IPS-20b (cell line): Measurements from ENCODE around the gene NPAS3.

Experiments
- H3K27ac ChIP-seq: one replicate; pipeline ENCODE4 v1.5.1; 2013; ENCODE audit warnings: low read length
- H3K27me3 ChIP-seq: 2 replicates; pipeline ENCODE4 v1.6.1; 2013; ENCODE audit warnings: mild to moderate bottlenecking, low read length, inconsistent platforms; ENCODE audit not compliant: insufficient read depth
- H3K36me3 ChIP-seq: 2 replicates; pipeline ENCODE4 v1.6.1; 2013; ENCODE audit warnings: low read depth, mild to moderate bottlenecking, inconsistent platforms, low read length, moderate library complexity; ENCODE audit not compliant: insufficient read depth
- H3K4me1 ChIP-seq: 2 replicates; pipeline ENCODE4 v1.6.1; 2013; ENCODE audit warnings: mild to moderate bottlenecking, control low read depth, inconsistent platforms, low read length, moderate library complexity; ENCODE audit not compliant: insufficient read depth
- H3K4me3 ChIP-seq: 2 replicates; pipeline ENCODE4 v1.5.1; 2013; ENCODE audit warnings: mild to moderate bottlenecking, low read length, inconsistent platforms
- H3K9ac ChIP-seq: 2 replicates; pipeline ENCODE4 v1.6.1; 2013; ENCODE audit warnings: low read depth, mild to moderate bottlenecking, inconsistent platforms, low read length, moderate library complexity
- H3K9me3 ChIP-seq: 2 replicates; pipeline ENCODE4 v1.6.1; 2013; ENCODE audit warnings: mild to moderate bottlenecking, low read depth, low read length, inconsistent platforms; ENCODE audit not compliant: insufficient read depth

Gene NPAS3

DNA sequence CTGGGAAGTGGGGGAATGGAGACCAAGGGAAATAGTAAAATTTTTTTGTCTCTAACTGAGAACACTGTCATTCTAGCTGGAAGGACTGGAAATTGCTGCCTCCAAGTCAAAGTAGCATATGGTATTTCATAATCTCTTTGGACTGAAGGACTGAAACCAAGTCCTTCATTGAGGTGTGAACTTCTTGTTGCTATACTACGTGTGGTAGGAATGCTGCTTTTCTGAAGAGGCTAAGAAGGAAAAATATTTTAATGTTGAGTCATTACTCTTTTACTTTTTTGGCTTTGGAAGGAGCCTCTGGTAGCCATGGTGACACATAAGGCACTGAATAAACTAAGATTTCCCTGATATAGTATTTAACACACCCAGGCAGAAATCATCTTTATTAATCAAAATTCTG is 465.4 kb downstream of the NPAS3 start:
- no peaks in the 10 kb centered on the region for H3K4me1 ChIP-seq
- H3K27ac ChIP-seq = no peak overlapping the region

GRCh38 chr14:33404964-33405574 is 466.4 kb downstream of the NPAS3 start:
- Histone ChIP-seq H3K27ac (no peak overlapping the region), H3K27me3 (no peaks in the 10 kb centered on the region), H3K9ac (no peak overlapping the region), H3K4me1 (no peaks in the 10 kb centered on the region), H3K36me3 (no peaks in the 10 kb centered on the region), H3K4me3 (no peak overlapping the region), H3K9me3 (peaks cover 78% of the 10 kb centered on the region)

More for the DNA sequence above, 465.4 kb downstream of the NPAS3 start:
- Histone ChIP-seq H3K27me3 (no peaks in the 10 kb centered on the region), H3K4me3 (no peak overlapping the region), H3K36me3 (no peaks in the 10 kb centered on the region), H3K9ac (no peak overlapping the region), H3K9me3 (peaks cover 78% of the 10 kb centered on the region)

GRCh38 chr14:33406766-33407165 is 468.1 kb downstream of the NPAS3 start:
- Histone ChIP-seq H3K27me3 (no peaks in the 10 kb centered on the region), H3K4me3 (no peak overlapping the region), H3K9me3 (peaks cover 71% of the 10 kb centered on the region), H3K9ac (no peak overlapping the region), H3K36me3 (no peaks in the 10 kb centered on the region), H3K27ac (no peak overlapping the region), H3K4me1 (no peaks in the 10 kb centered on the region)

DNA sequence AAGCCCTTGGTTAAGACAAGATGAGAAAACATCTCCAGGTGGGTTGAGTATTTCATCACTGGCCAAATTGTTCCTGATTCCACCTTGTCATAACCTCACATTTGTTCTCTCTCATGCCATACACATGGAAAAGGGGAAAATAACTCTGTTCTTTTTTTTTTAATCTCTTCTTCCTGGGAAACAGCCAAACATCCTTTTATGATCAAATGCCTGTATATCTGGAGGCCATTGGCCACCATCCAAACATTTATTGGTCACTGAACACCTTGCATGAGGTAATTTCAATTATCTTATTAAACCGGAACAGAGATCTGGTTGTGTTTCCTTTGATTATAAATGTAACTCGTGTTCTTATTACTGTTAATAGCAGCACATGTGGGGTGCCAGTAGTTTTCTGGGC is 469.6 kb downstream of the NPAS3 start:
- Histone ChIP-seq H3K36me3 (no peaks in the 10 kb centered on the region), H3K9me3 (peaks cover 56% of the 10 kb centered on the region), H3K27me3 (no peaks in the 10 kb centered on the region), H3K4me1 (no peaks in the 10 kb centered on the region), H3K27ac (no peak overlapping the region), H3K9ac (no peak overlapping the region), H3K4me3 (no peak overlapping the region)

- Histone ChIP-seq H3K4me3 (no peak overlapping the region), H3K9ac (no peak overlapping the region), H3K27me3 (no peaks in the 10 kb centered on the region), H3K9me3 (peaks cover 14% of the 10 kb centered on the region; the same call in 1 of the 2 replicates), H3K36me3 (no peaks in the 10 kb centered on the region), H3K27ac (no peak overlapping the region), H3K4me1 (peaks cover 3% of the 10 kb centered on the region; the same call in 1 of the 2 replicates)
These were observed 473.8 kb downstream of the NPAS3 start for GRCh38 chr14:33412450-33412849.

DNA sequence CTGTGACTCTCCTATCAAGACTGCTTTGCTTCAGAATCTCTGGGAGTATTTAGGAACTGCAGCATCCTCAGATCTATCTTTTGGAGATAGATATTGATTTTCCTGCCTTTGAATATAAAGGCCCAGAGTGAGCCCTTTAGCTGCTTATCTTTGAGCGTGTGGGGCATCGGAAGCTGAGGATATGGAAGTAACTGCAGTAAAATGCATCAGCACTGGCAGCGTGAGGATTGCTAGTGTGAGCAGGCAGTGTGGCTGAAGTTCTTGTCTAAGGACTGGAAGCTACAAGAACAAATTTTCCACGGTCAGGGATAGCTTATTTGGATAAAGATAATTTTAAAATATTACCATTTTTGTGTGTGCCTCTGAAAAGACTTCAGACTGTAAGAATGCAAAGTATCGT is 474.7 kb downstream of the NPAS3 start:
- Histone ChIP-seq H3K36me3 (no peaks in the 10 kb centered on the region), H3K27ac (no peak overlapping the region), H3K9me3 (peaks cover 5% of the 10 kb centered on the region; the same call in 1 of the 2 replicates), H3K4me3 (no peak overlapping the region), H3K9ac (no peak overlapping the region), H3K27me3 (no peaks in the 10 kb centered on the region), H3K4me1 (peaks cover 3% of the 10 kb centered on the region; the same call in 1 of the 2 replicates)

DNA sequence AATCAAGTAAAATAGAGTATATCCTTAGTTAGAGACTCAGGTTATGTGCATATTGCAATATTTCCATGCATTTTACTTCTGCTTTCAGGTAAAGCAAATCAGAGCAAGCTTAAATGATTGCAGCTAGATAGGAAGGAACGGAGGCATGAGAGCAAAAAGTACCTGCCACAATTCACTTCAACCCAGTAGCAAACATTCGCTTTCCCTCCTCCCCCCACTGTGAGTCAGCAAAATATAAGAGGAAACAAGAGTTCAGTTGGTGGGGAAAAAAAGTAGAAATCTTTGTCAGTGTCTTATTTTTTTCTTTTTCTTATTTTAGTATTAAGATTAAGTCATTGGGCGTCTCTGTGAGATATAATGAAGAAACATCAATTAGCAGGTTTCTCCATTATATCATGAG is 475.4 kb downstream of the NPAS3 start:
- H3K9me3 ChIP-seq = no peaks in the 10 kb centered on the region
- no peak overlapping the region for H3K4me3 ChIP-seq
- no peak overlapping the region for H3K27ac ChIP-seq
- H3K27me3 ChIP-seq = no peaks in the 10 kb centered on the region
- H3K4me1 ChIP-seq = peaks cover 3% of the 10 kb centered on the region; the same call in 1 of the 2 replicates
- no peak overlapping the region for H3K9ac ChIP-seq
- no peaks in the 10 kb centered on the region for H3K36me3 ChIP-seq

DNA sequence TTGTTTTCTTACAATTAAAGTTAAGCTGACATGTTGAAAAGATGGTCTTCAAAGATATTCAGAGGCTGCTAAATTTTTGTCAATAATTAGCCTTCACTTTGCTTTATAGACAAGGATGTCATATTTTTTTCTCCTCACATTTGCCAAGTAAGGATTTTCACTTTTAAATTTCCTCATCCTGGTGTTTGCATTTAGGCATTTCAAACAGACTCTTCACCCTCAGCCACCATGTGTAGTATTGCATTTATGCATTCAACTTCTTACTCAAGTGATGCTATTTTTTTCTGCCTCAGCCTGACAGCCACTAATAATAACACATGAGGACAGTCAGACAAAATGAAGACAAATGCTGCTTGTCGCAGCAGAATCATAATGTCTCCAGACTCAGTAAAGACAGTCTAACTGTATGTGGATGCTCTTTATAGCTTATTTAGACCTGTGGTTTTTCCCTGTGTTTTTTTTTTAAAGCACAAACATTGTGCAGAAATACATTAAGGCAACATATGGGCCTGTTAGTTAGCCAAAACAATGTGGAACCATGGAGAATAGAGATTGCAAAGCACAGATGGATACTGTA is 481.5 kb downstream of the NPAS3 start:
- H3K27ac ChIP-seq = no peak overlapping the region
- no peak overlapping the region for H3K9ac ChIP-seq
- no peaks in the 10 kb centered on the region for H3K9me3 ChIP-seq

DNA sequence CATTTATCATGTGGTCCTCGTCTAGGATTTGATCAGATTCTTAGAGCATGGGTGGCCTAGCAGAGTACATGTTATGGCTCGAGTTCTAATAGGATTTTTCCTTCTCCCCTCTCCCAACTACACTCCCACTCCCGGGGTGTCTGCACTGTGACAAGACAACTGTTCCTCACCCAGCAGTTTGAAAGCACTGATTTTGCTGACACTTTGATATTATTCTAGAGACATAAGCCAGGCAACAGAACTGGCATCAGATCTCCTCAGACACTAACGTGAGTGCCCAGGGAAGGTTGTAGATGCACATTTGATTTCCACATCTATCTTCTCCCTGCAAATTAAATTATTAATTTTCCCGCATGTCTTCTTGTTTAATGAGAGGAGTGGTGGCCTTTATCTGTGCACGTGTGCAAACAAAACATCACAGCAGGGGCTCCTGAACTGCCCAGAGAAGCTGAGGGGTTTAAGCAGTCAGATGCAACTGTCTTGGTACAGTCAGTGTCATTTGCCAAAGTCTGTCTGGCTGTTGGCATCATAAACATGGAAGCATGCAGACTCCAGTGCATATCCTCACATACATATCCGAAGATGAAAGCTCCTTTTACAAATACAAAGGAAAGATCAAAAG is 491.8 kb downstream of the NPAS3 start:
- no peak overlapping the region for H3K4me3 ChIP-seq
- H3K9me3 ChIP-seq = no peaks in the 10 kb centered on the region
- no peak overlapping the region for H3K9ac ChIP-seq
- no peaks in the 10 kb centered on the region for H3K27me3 ChIP-seq
- H3K4me1 ChIP-seq = no peaks in the 10 kb centered on the region
- no peaks in the 10 kb centered on the region for H3K36me3 ChIP-seq
- H3K27ac ChIP-seq = no peak overlapping the region

More for the DNA sequence above, 481.5 kb downstream of the NPAS3 start:
- H3K4me3 ChIP-seq = no peak overlapping the region
- H3K36me3 ChIP-seq = no peaks in the 10 kb centered on the region
- H3K4me1 ChIP-seq = no peaks in the 10 kb centered on the region
- no peaks in the 10 kb centered on the region for H3K27me3 ChIP-seq

GRCh38 chr14:33432407-33433023 is 493.8 kb downstream of the NPAS3 start:
- Histone ChIP-seq H3K9me3 (no peaks in the 10 kb centered on the region), H3K27ac (no peak overlapping the region), H3K27me3 (no peaks in the 10 kb centered on the region), H3K4me3 (no peak overlapping the region), H3K36me3 (no peaks in the 10 kb centered on the region), H3K4me1 (no peaks in the 10 kb centered on the region), H3K9ac (no peak overlapping the region)

DNA sequence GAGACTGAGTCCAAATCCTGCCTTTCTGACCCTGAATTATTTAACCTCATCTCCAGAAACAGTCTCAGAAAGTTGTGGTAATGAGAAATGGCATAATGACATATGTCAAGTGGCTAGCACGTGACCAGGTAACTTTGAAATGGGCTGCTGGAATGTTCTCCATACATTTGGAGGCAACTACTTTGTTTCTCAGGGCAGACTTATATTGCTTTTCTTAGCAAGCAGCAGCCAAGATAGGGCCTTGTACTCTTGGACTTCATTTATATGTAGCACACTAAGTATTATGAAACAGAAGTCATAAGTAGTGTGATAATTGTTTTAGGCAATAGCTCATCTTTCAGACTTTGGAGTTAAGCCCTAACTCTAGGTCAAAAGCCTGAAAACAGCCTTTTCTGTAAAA is 494.7 kb downstream of the NPAS3 start:
- Histone ChIP-seq H3K4me1 (no peaks in the 10 kb centered on the region), H3K27me3 (no peaks in the 10 kb centered on the region), H3K9ac (no peak overlapping the region), H3K4me3 (no peak overlapping the region), H3K36me3 (no peaks in the 10 kb centered on the region), H3K27ac (no peak overlapping the region), H3K9me3 (no peaks in the 10 kb centered on the region)
